K562 (cell line): Measurements from ENCODE around the gene EPHB1. TPM values are rescaled to one million over a fixed set of nuclear protein-coding genes. Genes with fewer than 3 reads are reported as not detected.

Source experiments
- ATAC-seq: fragments of 200-7000 bp; cut with Tn5 transposase; 3 replicates; pipeline ENCODE4 v1.9.1; 2020; ENCODE audit warnings: moderate library complexity
- BruUV-seq: library from RNA; stranded (reverse); fragments of 400-500 nt; replicated peaks from 2 replicates; lab custom pipeline; 2021; lab: Mats Ljungman, UMichigan
- CTCF ChIA-PET: fragments of 300-600 bp; formaldehyde crosslinking; extraction: SDS; loops from one replicate; lab custom pipeline; 2021; ENCODE audit warnings: low intra/inter-chr PET ratio; lab: Yijun Ruan, JAX
- POLR2A ChIA-PET: fragments of 300-600, 350-650 bp; sonication (Branson Sonifier 250); formaldehyde crosslinking; extraction: SDS; loops from one replicate; lab custom pipeline; 2021; ENCODE audit warnings: antibody characterized with exemption, inconsistent platforms; lab: Yijun Ruan, JAX
- DNase-seq, 4 experiments: peaks; one replicate each; pipeline versions ENCODE4 v3.0.0 to v3.0.0-alpha.2; 2011 to 2018; ENCODE audit warnings: low spot score in 3 of 4, mixed read lengths in 3 of 4; ENCODE audit errors: extremely low read depth in 1 of 4
- FAIRE-seq: peaks from 2 replicates; lab custom pipeline; 2011; peaks lifted over from hg19 to GRCh38; lab: Jason Lieb, UNC
- H2AFZ ChIP-seq: 2 replicates; pipeline ENCODE4 v1.6.0; 2011; ENCODE audit warnings: low read depth, low read length, control low read depth, inconsistent platforms
- H3K27ac ChIP-seq: fragments of 200-600 bp; 3 replicates; pipeline ENCODE4 v1.8.0; 2011; ENCODE audit warnings: low read depth, mild to moderate bottlenecking, control low read depth, inconsistent platforms, low read length, moderate library complexity, mixed read lengths; ENCODE audit errors: extremely low read depth
- H3K27me3 ChIP-seq, 2 experiments: fragments of 300-600 bp in 1 of 2; 2 replicates in 1 of 2; 3 replicates in 1 of 2; pipeline versions ENCODE4 v1.6.0 to v1.8.0; 2011; ENCODE audit warnings: inconsistent platforms in 2 of 2, low read length in 2 of 2, mild to moderate bottlenecking in 1 of 2, mixed read lengths in 1 of 2, moderate library complexity in 1 of 2; ENCODE audit not compliant: control insufficient read depth in 2 of 2, insufficient read depth in 2 of 2
- H3K36me3 ChIP-seq: fragments of 300-600 bp; 3 replicates; pipeline ENCODE4 v1.8.0; 2011; ENCODE audit warnings: mild to moderate bottlenecking, low read length, inconsistent platforms; ENCODE audit not compliant: control insufficient read depth, insufficient read depth
- H3K4me1 ChIP-seq, 2 experiments: fragments of 200-600 bp in 1 of 2; replicated peaks in 1 of 2; 2 replicates in 1 of 2; 3 replicates in 1 of 2; pipeline versions ENCODE4 v1.5.1 to v1.8.0; 2011; ENCODE audit warnings: inconsistent platforms in 2 of 2, low read length in 2 of 2, mild to moderate bottlenecking in 1 of 2, mixed read lengths in 1 of 2, moderate library complexity in 1 of 2; ENCODE audit not compliant: control insufficient read depth in 2 of 2, insufficient read depth in 2 of 2
- H3K4me2 ChIP-seq: 2 replicates; pipeline ENCODE4 v1.6.1; 2011; ENCODE audit warnings: low read length, control low read depth, inconsistent platforms, mixed read lengths; ENCODE audit not compliant: insufficient read depth
- H3K4me3 ChIP-seq: fragments of 200-600 bp; sonication (generic), shearing (Covaris generic); 2 replicates; pipeline ENCODE4 v1.5.1; 2016; ENCODE audit warnings: control low read depth, inconsistent platforms
- H3K79me2 ChIP-seq: fragments of 200-600 bp; 3 replicates; pipeline ENCODE4 v1.8.0; 2011; ENCODE audit warnings: low read length, inconsistent platforms; ENCODE audit not compliant: control insufficient read depth, insufficient read depth
- H3K9ac ChIP-seq, 2 experiments: 2 replicates each; pipeline versions ENCODE4 v1.6.0 to v1.6.1; 2011; ENCODE audit warnings: low read depth in 2 of 2, low read length in 2 of 2, control low read depth in 1 of 2, inconsistent platforms in 1 of 2, mild to moderate bottlenecking in 1 of 2, mixed read lengths in 1 of 2; ENCODE audit not compliant: insufficient read depth in 1 of 2
- H3K9me1 ChIP-seq: one replicate; pipeline ENCODE4 v1.6.0; 2011; ENCODE audit warnings: inconsistent platforms, mild to moderate bottlenecking, low read length, moderate library complexity; ENCODE audit not compliant: control insufficient read depth, insufficient read depth
- H3K9me3 ChIP-seq: replicated peaks from 2 replicates; pipeline ENCODE4 v1.5.1; 2011; ENCODE audit warnings: low read depth, low read length, inconsistent platforms; ENCODE audit not compliant: control insufficient read depth, insufficient read depth
- H4K20me1 ChIP-seq: replicated peaks from 2 replicates; pipeline ENCODE4 v1.6.1; 2011; ENCODE audit warnings: low read length, inconsistent platforms, mixed read lengths; ENCODE audit not compliant: control insufficient read depth, insufficient read depth
- BRF1 ChIP-seq: IDR thresholded peaks from 3 replicates; pipeline ENCODE4 v1.6.1; 2011; ENCODE audit warnings: borderline replicate concordance, mild to moderate bottlenecking; ENCODE audit not compliant: insufficient read length; ENCODE audit errors: extremely low read depth
- ETV1 ChIP-seq: fragments of 450-650 bp; conservative IDR thresholded peaks from 2 replicates; pipeline ENCODE4 v1.6.1; 2016; ENCODE audit warnings: missing genetic modification characterization, control low read depth, low read depth, missing compliant biosample characterization
- FOXA3 ChIP-seq, 2 experiments: fragments of 450-650 bp in 1 of 2; sonication (generic) in 1 of 2; formaldehyde crosslinking; IDR thresholded peaks in 1 of 2; conservative IDR thresholded peaks in 1 of 2; 2 replicates each; pipeline versions ENCODE4 v1.4.0 to v1.8.0; 2020 to 2022; ENCODE audit warnings: mild to moderate bottlenecking in 2 of 2, missing genetic modification reagents in 1 of 2
- MCM2 ChIP-seq: fragments of 450-650 bp; IDR thresholded peaks from 2 replicates; pipeline ENCODE4 v1.6.1; 2017; ENCODE audit warnings: low read depth, mild to moderate bottlenecking
- NFIC ChIP-seq: fragments of 450-650 bp; IDR thresholded peaks from 2 replicates; pipeline ENCODE4 v1.6.1; 2017; ENCODE audit warnings: mild to moderate bottlenecking, inconsistent platforms
- PTTG1 ChIP-seq: fragments of 450-650 bp; IDR thresholded peaks from 2 replicates; pipeline ENCODE4 v1.6.1; 2016; ENCODE audit warnings: low read depth, mild to moderate bottlenecking, missing genetic modification characterization, missing compliant biosample characterization
- TAF9B ChIP-seq: fragments of 450-650 bp; IDR thresholded peaks from 2 replicates; pipeline ENCODE4 v1.6.1; 2018; ENCODE audit warnings: mild to moderate bottlenecking; ENCODE audit not compliant: partially characterized antibody
- TBP ChIP-seq: optimal IDR thresholded peaks from 2 replicates; pipeline ENCODE3; 2011; ENCODE audit warnings: low read depth, low read length, improper control_type of control experiment
- ZNF239 ChIP-seq: fragments of 250-450 bp; sonication (Bioruptor Pico); IDR thresholded peaks from 2 replicates; pipeline ENCODE4 v1.4.0; 2020; ENCODE audit warnings: mild to moderate bottlenecking
- ZNF77 ChIP-seq: fragments of 250-450 bp; sonication (Bioruptor Pico); IDR thresholded peaks from 2 replicates; pipeline ENCODE4 v1.5.0; 2020
- ZNF780A ChIP-seq: fragments of 250-450 bp; sonication (Bioruptor Pico); IDR thresholded peaks from 2 replicates; pipeline ENCODE4 v1.5.0; 2021; ENCODE audit warnings: mild to moderate bottlenecking
- WGBS: fragments of 100-300 bp; shearing (Covaris generic); methylation state at CpG from one replicate; pipeline ENCODE4 v1.1.6; 2016; ENCODE audit warnings: low coverage, mixed read lengths; ENCODE audit not compliant: insufficient coverage; ENCODE audit errors: missing lambda C conversion rate; 5-methylcytosine and 5-hydroxymethylcytosine counted together
- in situ Hi-C: fragments of 300-500 bp; cut with MboI; formaldehyde crosslinking; loops from 4 replicates; pipeline ENCODE4 v1.15.0; 2018; ENCODE audit warnings: inconsistent platforms, mixed read lengths
- intact Hi-C: fragments of 100-400 bp; cut with micrococcal nuclease; formaldehyde crosslinking; loops from 2 replicates; pipeline ENCODE4 v1.14.2; 2022
- polyA plus RNA-seq, 8 experiments: library from polyadenylated mRNA; depleted of rRNA in 4 of 8; stranded (reverse) in 5 of 8; unstranded in 3 of 8; fragments of >200 nt; fragmentation: Nextera tagmentation in 2 of 8; fragmentation: Illumina TruSeq in 1 of 8; extraction: Ambion mirVana in 2 of 8; extraction: Trizol in 1 of 8; gene quantifications; 2 replicates each; pipeline versions ENCODE4 v1.2.1 to v1.2.3, GENCODE V29; 2011 to 2014; ENCODE audit warnings: inconsistent platforms in 1 of 8, missing spikeins in 1 of 8
- total RNA-seq, 7 experiments: library from RNA; depleted of rRNA in 6 of 7; stranded (reverse); fragments of >200 nt in 6 of 7; fragmentation: Illumina TruSeq in 2 of 7; extraction: Trizol in 2 of 7; gene quantifications; 2 replicates each; pipeline versions ENCODE4 v1.2.1 to v1.2.3, GENCODE V29; 2011 to 2021; ENCODE audit warnings: low replicate concordance in 1 of 7
- TF ChIP-seq, protein P1 (sequence below): IDR thresholded peaks from 2 replicates; pipeline ENCODE4 v1.6.1; 2016; ENCODE audit warnings: missing genetic modification characterization, missing compliant biosample characterization
- TF ChIP-seq, protein P2 (sequence below): fragments of 450-650 bp; IDR thresholded peaks from 2 replicates; pipeline ENCODE4 v1.7.0; 2016; ENCODE audit warnings: borderline replicate concordance
- TF ChIP-seq, protein P3 (sequence below): sonication (generic); formaldehyde crosslinking; IDR thresholded peaks from 2 replicates; pipeline ENCODE4 v1.8.0; 2022; ENCODE audit warnings: mild to moderate bottlenecking, low read depth, missing genetic modification reagents
- TF ChIP-seq, protein P4 (sequence below): fragments of 250-450 bp; sonication (Bioruptor Pico); IDR thresholded peaks from 2 replicates; pipeline ENCODE4 v1.4.0; 2020

EPHB1 gene
- total and polyA plus RNA-seq, 9 of the 15 experiments (the other 6 are each of a cell fraction or from before 2014, with no cell fraction given), result 0.29 TPM; not detected in 8

DNA sequence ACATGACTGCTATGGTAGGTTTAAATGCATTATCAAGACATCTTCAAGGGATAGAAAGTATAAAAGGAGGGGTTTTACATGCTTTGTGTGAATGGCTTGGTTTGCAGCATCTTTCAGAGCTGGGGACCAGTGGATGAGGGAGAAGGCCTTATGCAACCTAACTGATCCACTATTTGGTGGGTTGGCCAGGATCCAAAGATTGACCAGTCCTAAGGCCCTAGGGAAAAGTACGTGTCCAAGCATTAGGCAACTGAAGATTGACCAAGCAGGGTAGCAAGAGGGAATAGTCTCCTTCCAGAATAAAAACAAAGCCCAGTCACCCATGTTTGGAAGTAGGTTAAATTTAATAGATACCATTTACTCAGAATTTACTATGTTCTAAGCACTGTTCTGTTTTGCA lies 509.3 kb downstream of the EPHB1 start:
- 0% methylated on average over 1 of the region's 1 CpG for WGBS
- no peaks in the 10 kb centered on the region for H3K4me1 ChIP-seq
- FAIRE-seq (no peak), ATAC-seq (no peak), DNase-seq (no peak)
- no peak overlapping the region for H3K9ac ChIP-seq
- intact Hi-C loops, result no loop called here
- BruUV-seq, result no TSS peak
- H3K4me3 ChIP-seq, result no peak overlapping the region
- no peaks in the 10 kb centered on the region for H4K20me1 ChIP-seq
- TF ChIP-seq MCM2 (no peak), ZNF239 (CRISPR knock-in tag) (no peak), ZNF780A (no peak), FOXA3 (CRISPR knock-in tag; conservative IDR thresholded peaks at IDR 0.05 in 1 of 2, IDR thresholded peaks at IDR 0.05 in 1 of 2) (no peak), BRF1 (no peak), ZNF77 (CRISPR knock-in tag) (no peak), PTTG1 (tag) (no peak), TAF9B (no peak), TBP (no peak), NFIC (no peak), ETV1 (tag) (no peak)
- TF ChIP-seq, protein P1, sequence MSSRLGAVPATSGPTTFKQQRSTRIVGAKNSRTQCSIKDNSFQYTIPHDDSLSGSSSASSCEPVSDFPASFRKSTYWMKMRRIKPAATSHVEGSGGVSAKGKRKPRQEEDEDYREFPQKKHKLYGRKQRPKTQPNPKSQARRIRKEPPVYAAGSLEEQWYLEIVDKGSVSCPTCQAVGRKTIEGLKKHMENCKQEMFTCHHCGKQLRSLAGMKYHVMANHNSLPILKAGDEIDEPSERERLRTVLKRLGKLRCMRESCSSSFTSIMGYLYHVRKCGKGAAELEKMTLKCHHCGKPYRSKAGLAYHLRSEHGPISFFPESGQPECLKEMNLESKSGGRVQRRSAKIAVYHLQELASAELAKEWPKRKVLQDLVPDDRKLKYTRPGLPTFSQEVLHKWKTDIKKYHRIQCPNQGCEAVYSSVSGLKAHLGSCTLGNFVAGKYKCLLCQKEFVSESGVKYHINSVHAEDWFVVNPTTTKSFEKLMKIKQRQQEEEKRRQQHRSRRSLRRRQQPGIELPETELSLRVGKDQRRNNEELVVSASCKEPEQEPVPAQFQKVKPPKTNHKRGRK (tag), result no peak
- TF ChIP-seq, protein P2, sequence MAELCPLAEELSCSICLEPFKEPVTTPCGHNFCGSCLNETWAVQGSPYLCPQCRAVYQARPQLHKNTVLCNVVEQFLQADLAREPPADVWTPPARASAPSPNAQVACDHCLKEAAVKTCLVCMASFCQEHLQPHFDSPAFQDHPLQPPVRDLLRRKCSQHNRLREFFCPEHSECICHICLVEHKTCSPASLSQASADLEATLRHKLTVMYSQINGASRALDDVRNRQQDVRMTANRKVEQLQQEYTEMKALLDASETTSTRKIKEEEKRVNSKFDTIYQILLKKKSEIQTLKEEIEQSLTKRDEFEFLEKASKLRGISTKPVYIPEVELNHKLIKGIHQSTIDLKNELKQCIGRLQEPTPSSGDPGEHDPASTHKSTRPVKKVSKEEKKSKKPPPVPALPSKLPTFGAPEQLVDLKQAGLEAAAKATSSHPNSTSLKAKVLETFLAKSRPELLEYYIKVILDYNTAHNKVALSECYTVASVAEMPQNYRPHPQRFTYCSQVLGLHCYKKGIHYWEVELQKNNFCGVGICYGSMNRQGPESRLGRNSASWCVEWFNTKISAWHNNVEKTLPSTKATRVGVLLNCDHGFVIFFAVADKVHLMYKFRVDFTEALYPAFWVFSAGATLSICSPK, result no peak
- TF ChIP-seq, protein P3, sequence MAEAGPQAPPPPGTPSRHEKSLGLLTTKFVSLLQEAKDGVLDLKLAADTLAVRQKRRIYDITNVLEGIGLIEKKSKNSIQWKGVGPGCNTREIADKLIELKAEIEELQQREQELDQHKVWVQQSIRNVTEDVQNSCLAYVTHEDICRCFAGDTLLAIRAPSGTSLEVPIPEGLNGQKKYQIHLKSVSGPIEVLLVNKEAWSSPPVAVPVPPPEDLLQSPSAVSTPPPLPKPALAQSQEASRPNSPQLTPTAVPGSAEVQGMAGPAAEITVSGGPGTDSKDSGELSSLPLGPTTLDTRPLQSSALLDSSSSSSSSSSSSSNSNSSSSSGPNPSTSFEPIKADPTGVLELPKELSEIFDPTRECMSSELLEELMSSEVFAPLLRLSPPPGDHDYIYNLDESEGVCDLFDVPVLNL (CRISPR knock-in tag), result no peak
- TF ChIP-seq, protein P4, sequence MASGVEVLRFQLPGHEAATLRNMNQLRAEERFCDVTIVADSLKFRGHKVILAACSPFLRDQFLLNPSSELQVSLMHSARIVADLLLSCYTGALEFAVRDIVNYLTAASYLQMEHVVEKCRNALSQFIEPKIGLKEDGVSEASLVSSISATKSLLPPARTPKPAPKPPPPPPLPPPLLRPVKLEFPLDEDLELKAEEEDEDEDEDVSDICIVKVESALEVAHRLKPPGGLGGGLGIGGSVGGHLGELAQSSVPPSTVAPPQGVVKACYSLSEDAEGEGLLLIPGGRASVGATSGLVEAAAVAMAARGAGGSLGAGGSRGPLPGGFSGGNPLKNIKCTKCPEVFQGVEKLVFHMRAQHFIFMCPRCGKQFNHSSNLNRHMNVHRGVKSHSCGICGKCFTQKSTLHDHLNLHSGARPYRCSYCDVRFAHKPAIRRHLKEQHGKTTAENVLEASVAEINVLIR (CRISPR knock-in tag), result no peak
- H3K9me3 ChIP-seq, result no peaks in the 10 kb centered on the region
- H3K4me2 ChIP-seq, result no peak overlapping the region
- H2AFZ ChIP-seq, result no peak overlapping the region
- no peaks in the 10 kb centered on the region for H3K36me3 ChIP-seq
- H3K9me1 ChIP-seq, result no peaks in the 10 kb centered on the region
- ChIA-PET CTCF (no interaction called here), POLR2A (no interaction called here)
- H3K27me3 ChIP-seq, result no peaks in the 10 kb centered on the region
- in situ Hi-C loops, result no loop called here
- H3K27ac ChIP-seq, result no peak overlapping the region
- no peaks in the 10 kb centered on the region for H3K79me2 ChIP-seq
